Brain pericyte (primary cell): ENCODE measurements around the gene C16orf54.
"Not testable (repeated sequence)": the region's sequence is repeated elsewhere in the genome, so short reads cannot be mapped to it uniquely, and the experiment has no call there.

Experiments used
- DNase-seq: peaks from one replicate; pipeline ENCODE4 v3.0.0-alpha.2; 2012; ENCODE audit warnings: low read depth, low spot score

C16orf54 gene

DNA sequence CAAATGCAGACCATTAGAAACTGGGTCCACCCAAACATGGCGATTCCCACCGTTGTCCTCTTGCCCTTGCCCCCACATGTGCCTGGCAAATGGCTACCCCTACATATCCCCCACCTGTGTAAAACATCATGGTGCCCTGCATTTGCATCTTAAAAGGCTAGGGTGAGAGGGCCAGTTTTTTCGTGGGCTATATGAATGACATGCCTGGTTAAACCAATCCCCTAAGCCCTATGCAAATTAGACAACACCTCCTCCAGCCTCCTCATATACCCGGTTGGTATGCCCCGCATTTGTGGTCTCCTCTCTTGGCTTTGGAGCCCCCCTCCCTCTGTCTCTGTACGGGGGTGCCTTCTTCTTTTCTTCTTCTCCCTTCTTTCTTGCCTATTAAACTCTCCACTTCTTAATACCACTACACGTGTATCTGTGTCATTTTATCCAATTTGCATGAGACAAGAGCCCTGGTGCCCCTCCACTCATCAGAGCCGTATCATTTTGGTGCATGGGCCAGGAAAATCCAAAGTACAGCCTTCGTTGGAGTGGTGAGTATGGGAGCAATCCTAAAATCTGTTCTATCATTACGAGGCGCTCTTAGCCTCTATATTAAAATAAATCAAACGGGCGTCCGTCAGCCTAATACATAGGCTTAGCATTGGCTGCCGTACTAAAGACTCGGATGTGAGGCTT is 36.7 kb downstream of the C16orf54 start:
- no peak for DNase-seq

DNA sequence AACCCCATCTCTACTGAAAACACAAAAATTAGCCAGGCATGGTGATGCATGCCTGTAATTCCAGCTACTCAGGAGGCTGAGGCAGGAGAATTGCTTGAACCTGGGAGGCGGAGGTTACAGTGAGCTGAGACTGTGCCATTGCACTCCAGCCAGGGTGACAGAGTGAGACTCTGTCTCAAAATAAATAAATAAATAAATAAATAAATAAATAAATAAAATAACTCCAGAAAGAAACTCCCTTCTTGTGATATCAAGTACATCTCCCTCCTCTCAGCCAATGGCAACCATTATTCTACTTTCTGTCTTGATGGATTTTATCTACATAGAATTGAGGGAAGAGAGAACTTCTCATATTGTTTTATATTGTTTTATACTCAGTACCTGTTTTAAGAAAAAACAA is 38.6 kb downstream of the C16orf54 start:
- DNase-seq, result not testable (repeated sequence)

DNA sequence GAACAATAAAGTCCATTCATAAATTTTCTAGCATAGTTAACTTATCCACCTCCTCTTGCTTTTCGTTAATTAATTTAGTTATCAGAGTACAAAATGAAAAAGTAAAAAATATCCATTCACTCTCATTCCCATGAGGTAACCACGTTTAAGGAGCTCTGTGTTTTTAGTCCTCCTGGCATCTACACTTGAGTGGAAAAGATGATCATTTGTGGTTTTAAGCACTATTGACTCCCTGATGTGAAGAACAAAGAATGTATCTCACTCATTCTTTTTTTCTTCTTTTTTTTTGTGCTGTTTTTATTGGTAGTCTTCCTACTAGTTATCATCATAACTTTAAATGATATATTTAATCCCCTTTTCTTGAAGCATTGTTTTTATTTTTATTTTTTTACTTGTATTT is 40.8 kb downstream of the C16orf54 start:
- DNase-seq, result no peak

DNA sequence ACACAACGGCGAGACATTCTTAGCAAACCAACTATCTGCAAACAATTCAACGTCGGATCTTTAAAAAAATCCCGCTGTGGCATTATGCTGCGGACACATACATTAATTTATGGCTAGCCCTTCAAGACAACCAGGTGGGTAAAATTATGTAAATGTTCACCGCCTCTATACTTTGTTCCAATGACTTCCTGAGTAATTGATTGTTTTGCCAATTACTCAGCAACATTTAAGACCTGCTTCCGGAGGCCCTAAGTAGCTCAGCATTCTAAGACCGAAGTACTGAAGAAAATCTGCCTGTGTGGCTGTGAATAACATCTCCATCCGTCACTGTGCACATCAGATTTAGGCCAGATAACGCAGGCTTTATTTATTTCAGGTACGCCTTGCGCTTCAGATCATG is 43.5 kb downstream of the C16orf54 start:
- no peak for DNase-seq

DNA sequence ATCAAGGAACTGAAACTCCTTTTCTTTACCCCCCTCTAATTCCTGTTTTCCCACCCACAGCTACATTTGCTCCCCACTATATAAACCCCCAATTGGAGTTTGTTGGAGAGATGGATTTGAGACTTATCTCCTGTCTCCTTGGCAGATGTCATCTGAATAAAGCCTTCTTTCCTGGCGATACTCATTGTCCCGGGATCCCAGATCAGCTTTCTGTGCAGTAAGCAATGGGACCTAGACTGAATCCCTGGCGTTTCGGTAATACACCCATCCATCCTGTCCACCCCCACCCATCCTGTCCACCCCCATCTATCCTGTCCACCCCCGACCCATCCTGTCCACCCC is 44.6 kb downstream of the C16orf54 start:
- DNase-seq, result no peak

DNA sequence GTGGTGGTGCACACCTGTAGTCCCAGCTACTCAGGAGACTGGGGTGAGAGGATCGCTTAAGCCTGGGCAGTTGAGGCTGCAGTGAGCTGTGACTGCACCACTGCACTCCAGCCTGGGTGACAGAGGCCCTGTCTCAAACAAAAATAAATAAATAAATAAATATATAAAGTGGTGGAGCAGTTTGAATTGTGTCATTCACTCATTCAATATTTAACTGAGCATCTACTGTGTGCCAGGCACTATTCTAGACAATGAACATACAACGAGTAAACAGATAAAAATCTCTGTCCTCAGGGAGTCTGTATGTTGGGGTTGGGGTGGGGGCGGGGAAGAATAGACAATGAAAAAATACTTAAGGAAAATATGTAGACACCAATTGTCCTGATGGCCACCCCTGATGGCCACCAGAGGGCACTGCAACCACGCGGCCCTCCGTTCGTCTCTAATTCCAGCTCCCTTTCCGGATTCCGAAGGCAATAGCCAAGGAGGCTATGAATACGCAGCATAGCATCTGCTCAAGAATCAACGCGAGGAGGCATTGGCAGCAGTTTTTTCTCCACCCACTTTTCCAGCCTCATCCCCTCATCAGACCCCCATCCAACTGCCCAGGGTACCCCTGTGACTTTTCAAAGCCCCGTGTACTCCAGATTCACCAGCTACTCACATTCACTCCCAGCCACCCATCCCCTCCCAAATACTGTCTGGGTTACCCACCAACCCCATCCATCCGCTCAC is 45.4 kb downstream of the C16orf54 start:
- DNase-seq, result peak; percentile 50

DNA sequence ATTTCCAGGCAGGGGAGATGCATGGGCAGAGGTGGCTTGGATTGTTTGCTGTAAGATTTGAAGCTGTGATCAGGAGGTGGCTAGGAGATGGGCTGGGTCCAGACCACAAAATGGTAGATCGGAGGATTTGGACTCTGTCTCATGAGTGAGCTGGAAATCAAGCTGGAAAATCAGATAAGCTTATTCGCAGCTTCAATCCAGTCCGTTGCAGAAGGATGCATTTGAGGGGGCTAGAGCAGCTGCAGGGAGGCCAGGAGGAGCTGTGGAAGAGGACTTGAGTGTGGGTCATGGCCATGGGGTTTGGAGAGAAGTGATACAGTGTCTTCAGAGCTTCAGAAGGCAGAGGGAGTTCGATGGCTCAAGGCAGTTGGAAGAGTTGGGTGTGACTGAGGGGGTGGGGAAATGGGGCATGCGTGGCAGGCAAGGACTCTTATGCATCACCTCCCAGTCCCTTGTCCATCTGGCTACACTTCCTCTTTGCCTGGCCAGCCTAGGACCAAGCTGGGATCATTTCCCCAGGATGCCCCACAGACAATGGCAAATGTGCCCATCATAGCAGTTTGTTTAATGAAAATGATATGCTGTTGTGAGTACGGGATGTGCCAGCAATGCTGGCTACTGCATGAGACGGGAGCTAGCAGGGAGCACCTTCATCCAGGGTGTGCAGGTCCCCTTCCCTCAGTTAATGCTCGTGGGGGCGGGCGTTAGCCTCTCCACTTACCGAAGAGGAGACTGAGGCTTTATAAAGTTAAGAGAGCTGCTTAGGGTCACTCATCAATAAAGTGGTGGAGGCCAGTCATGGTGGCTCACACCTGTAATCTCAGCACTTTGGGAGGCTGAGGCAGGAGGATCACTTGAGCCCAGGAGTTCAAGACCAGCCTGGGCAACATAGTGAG is 46.2 kb downstream of the C16orf54 start:
- DNase-seq, result no peak

DNA sequence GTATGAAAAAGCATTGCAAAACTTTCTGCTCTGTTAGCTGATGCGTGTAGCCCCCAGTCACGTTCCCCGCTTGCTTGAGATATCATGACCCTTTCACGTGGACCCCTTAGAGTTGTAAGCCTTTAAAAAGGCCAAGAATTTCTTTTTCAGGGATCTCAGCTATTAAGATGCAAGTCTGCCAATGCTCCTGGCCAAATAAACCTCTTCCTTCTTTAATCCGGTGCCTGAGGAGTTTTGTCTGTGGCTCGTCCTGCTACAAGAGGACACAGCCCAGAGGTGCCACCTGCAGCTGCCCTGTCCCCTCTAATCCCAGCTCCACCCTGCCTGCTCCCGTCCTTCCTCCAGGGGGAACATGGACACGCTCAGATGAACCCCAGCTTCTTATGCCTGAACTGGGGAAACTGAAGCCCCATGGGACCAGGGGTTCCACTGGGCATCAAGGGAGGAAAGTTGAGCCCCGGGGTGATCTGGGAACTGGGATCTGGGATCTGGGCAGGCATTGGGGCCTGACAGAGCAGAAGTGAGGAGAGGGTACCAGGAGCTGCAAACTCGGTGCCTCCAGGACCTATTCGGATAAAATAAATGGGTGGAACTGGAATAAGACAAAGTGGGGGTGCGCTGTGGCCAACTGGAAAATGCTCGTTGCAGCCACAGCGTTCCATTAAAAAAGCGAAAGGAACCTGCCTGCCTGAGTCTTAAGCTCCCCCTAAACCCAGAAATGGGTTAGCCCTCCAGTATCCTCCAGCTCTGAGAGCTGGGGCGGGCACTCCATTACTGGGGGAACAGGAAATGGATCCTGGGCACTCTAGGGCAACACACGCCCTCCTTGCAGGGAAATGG is 47.1 kb downstream of the C16orf54 start:
- no peak for DNase-seq

DNA sequence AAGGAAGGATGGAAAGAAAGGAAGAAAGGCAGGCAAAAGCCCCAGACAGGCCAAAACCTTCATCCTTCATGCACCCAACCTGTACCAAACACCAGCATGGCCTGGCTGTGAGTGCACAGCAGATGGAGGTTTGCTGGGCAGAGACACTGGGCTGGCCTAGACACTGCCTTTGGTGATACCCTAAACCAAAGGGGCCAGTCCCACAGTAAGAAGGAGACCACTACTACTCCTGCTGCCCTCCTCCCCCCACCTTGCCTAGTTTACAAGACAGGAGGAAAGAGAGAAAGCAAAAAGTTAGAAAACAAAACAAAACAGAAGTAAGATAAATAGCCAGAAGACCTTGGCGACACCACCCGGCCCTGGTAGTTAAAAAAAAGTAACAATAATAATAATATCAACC is 47.7 kb downstream of the C16orf54 start:
- DNase-seq, result no peak

DNA sequence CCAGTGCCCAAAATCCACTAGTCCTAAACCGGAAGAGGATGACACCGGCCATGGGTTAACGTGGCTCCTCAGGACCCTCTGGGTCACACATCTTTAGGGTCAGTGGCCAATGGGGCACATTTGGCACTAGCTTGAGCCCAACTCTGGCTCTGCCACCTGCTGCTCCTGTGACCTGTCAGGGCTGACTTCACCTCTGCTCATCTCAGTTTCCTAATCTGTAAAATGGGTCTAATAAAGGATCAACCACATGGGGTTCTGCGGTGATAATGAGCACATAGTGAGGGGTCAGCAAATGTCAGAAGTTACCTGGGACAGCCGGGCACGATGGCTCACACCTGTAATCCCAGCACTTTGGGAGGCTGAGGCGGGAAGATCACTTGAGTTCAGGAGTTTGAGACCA is 48.4 kb downstream of the C16orf54 start:
- no peak for DNase-seq

DNA sequence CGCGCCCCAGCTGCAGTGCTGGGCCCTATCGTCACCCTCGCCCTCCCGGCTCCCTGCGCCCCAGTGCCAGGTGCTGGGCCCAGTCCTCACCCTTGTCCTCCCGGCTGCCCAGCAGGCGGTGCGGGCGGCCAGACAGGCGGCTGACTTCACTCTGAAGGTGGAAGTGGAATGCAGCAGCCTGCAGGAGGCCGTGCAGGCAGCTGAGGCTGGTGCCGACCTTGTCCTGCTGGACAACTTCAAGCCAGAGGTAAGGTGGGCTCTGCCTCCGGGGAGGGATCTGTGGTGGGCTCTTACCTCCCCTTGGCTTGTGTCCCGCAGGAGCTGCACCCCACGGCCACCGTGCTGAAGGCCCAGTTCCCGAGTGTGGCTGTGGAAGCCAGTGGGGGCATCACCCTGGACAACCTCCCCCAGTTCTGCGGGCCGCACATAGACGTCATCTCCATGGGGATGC is 48.9 kb downstream of the C16orf54 start:
- DNase-seq, result no peak

DNA sequence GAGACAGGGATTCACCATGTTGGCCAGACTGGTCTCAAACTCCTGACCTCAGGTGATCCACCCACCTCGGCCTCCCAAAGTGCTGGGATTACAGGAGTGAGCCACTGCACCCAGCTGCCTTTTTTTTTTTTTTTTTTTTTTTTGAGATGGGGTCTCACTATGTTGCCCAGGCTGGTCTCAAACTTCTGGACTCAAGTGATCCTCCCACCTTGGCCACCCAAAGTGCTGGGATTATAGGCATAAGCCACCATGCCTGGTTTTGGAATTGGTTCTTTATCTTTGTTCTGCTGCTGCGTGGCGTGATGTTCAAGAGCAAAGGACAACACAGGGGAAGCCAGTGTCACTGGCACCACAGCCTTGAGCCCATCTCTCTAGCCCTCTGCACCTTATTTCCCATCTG is 50.1 kb downstream of the C16orf54 start:
- DNase-seq, result not testable (repeated sequence)

DNA sequence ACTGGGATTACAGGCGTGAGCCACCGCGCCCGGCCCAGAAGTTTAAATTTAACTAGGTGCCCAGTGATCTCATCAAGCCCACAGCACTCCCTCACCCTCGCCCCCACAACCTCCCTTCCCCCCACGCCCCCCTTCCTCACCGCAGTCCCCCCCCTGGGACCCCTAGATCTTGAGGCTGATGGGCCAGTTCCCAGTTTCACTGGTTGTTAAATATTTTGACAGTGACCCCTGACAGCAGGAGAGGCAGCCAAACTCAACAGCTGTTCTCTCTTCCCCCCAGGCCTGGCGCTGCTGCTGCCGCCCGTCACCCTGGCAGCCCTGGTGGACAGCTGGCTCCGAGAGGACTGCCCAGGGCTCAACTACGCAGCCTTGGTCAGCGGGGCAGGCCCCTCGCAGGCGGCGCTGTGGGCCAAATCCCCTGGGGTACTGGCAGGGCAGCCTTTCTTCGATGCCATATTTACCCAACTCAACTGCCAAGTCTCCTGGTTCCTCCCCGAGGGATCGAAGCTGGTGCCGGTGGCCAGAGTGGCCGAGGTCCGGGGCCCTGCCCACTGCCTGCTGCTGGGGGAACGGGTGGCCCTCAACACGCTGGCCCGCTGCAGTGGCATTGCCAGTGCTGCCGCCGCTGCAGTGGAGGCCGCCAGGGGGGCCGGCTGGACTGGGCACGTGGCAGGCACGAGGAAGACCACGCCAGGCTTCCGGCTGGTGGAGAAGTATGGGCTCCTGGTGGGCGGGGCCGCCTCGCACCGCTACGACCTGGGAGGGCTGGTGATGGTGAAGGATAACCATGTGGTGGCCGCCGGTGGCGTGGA is 51.2 kb downstream of the C16orf54 start:
- no peak for DNase-seq

DNA sequence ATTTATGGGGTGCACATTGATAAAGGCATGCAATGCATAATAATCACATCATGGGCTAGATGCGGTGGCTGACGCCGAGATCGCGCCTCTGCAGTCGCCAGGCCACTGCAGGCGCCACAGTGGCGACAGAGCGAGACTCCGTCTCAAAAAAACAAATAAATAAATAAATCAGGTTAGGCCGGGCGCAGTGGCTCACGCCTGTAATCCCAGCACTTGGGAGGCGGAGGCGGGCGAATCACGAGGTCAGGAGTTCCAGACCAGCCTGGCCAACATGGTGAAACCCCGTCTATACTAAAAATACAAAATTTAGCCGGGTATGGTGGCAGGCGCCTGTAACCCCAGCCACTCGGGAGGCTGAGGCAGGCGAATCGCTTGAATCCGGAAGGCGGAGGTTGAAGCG is 53.2 kb downstream of the C16orf54 start:
- DNase-seq, result not testable (repeated sequence)
